Pancreas (tissue), 10 donors: ENCODE measurements around the gene WNK1. TPM values are rescaled to one million over a fixed set of nuclear protein-coding genes. Genes with fewer than 3 reads are reported as not detected.
A peak's percentile ranks its signal among the peaks of the same experiment; 100 is the strongest.
"Not testable (repeated sequence)": the region's sequence is repeated elsewhere in the genome, so short reads cannot be mapped to it uniquely, and the experiment has no call there.

Source experiments
- ATAC-seq, 4 donors: fragments of 200-7000 bp; cut with Tn5 transposase; one replicate each; pipeline versions ENCODE4 v1.8.0 to v1.9.1; 2020; ENCODE audit warnings: mild to moderate bottlenecking in 4 of 4, moderate library complexity in 4 of 4
- DNase-seq, 6 donors: peaks; one replicate each; pipeline ENCODE4 v3.0.0-alpha.2; 2020
- FAIRE-seq: peaks from 2 replicates; lab custom pipeline; 2012; peaks lifted over from hg19 to GRCh38; lab: Jason Lieb, UNC
- H3K27ac ChIP-seq, 4 donors: fragments of 200-600 bp; sonication (generic); 1 replicate in 3 of 4; 2 replicates in 1 of 4; pipeline versions ENCODE4 v1.5.0 to v1.8.0; 2020
- H3K27me3 ChIP-seq, 4 donors: fragments of 200-600 bp; one replicate each; pipeline ENCODE4 v1.8.0; 2021
- H3K36me3 ChIP-seq, 3 donors: fragments of 200-600 bp; sonication (generic) in 1 of 3; one replicate each; pipeline versions ENCODE4 v1.5.0 to v1.8.0; 2020 to 2021
- H3K4me1 ChIP-seq, 3 donors: fragments of 200-600 bp; one replicate each; pipeline ENCODE4 v1.8.0; 2021
- H3K4me3 ChIP-seq, 4 donors: fragments of 200-600 bp; sonication (generic) in 2 of 4; one replicate each; pipeline versions ENCODE4 v1.5.0 to v1.8.0; 2020 to 2021
- H3K9me3 ChIP-seq, 4 donors: fragments of 200-600 bp; one replicate each; pipeline ENCODE4 v1.8.0; 2021
- WGBS, 2 donors: extraction: QIAGEN DNeasy Blood & Tissue Kit; methylation state at CpG; one replicate each; pipeline ENCODE4 v1.1.7; 2013; 5-methylcytosine and 5-hydroxymethylcytosine counted together
- intact Hi-C, 3 donors: fragments of 100-400 bp; cut with DNase I; formaldehyde crosslinking; loops; one replicate each; pipeline versions ENCODE4 v1.11.1 to v1.14.2; 2022
- polyA plus RNA-seq, 2 donors: library from polyadenylated mRNA; stranded (reverse); fragments of 200-250 nt; gene quantifications; one replicate each; pipeline ENCODE4 v1.2.3, GENCODE V29; 2013
- total RNA-seq, 6 donors: library from RNA; stranded (reverse); fragmentation: NEBNext Ultra II Directional in 4 of 6; extraction: Animal tissue kit (Norgen Biotek cat#: 25700) in 4 of 6; gene quantifications; one replicate each; pipeline versions ENCODE4 v1.2.1 to v1.2.4, GENCODE V29; 2021 to 2023
- TF ChIP-seq, protein P1 (sequence below), 4 donors: fragments of 200-600 bp; sonication (generic) in 3 of 4; IDR thresholded peaks; one replicate each; pipeline versions ENCODE4 v1.5.0 to v1.8.0; 2021; ENCODE audit warnings: antibody characterized with exemption in 4 of 4
- donor health status: healthy with polysubstance abuse.
- donor health status: DM: no; HTN: no; CAD: no; lungs with moderate emphysema.
- donor health status: DM: no; HTN: no; CAD: no.
- donor health status: control.
- donor health status: control.
- donor health status: Bipolar disorder and iron deficiency.
- donor health status: DM: yes; HTN: yes; CAD: no.
- donor health status: DM: no; HTN: no; CAD: no.
- donor health status: DM: no; HTN: no; CAD: no.
- donor health status: DM: yes; HTN: yes; CAD: no.

The WNK1 gene
- total and polyA plus RNA-seq, 8 donors: 10.9 to 73.9 (median 39.6) TPM

DNA sequence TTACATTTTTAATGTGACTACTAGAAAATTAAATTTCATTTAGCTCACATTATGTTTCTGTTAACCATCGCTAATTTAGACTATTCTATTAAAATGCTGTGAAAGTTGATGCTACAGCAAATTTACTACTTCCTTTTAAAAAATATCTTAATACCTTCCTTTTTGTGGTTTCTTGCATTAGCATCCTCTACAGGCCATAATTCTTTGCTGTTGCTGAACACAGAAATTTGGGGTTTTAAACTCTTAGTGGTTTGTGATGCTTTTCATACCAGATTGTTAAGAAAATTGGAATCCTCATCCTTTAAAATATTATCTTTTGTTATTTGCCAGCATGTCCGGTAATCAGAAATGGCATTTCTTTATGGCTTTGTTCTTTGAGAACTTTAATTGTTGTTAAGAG, 18.1 kb downstream of the WNK1 start:
- intact Hi-C loops: no loop called here
- DNase-seq (no peak), FAIRE-seq (peak; percentile 59), ATAC-seq (no peak)
- TF ChIP-seq, protein P1, sequence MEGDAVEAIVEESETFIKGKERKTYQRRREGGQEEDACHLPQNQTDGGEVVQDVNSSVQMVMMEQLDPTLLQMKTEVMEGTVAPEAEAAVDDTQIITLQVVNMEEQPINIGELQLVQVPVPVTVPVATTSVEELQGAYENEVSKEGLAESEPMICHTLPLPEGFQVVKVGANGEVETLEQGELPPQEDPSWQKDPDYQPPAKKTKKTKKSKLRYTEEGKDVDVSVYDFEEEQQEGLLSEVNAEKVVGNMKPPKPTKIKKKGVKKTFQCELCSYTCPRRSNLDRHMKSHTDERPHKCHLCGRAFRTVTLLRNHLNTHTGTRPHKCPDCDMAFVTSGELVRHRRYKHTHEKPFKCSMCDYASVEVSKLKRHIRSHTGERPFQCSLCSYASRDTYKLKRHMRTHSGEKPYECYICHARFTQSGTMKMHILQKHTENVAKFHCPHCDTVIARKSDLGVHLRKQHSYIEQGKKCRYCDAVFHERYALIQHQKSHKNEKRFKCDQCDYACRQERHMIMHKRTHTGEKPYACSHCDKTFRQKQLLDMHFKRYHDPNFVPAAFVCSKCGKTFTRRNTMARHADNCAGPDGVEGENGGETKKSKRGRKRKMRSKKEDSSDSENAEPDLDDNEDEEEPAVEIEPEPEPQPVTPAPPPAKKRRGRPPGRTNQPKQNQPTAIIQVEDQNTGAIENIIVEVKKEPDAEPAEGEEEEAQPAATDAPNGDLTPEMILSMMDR (IDR thresholded peaks at IDR 0.05): no peak
- H3K36me3 ChIP-seq: no peaks in the 10 kb centered on the region
- H3K4me3 ChIP-seq: no peak overlapping the region
- H3K9me3 ChIP-seq: no peaks in the 10 kb centered on the region
- H3K27ac ChIP-seq: no peak overlapping the region
- H3K27me3 ChIP-seq: no peaks in the 10 kb centered on the region
- 82 to 88% methylated on average over 2 of the region's 2 CpGs for WGBS, 2 donors
- peaks cover 7 to 20% (median 17%) of the 10 kb centered on the region in 3 donors for H3K4me1 ChIP-seq

DNA sequence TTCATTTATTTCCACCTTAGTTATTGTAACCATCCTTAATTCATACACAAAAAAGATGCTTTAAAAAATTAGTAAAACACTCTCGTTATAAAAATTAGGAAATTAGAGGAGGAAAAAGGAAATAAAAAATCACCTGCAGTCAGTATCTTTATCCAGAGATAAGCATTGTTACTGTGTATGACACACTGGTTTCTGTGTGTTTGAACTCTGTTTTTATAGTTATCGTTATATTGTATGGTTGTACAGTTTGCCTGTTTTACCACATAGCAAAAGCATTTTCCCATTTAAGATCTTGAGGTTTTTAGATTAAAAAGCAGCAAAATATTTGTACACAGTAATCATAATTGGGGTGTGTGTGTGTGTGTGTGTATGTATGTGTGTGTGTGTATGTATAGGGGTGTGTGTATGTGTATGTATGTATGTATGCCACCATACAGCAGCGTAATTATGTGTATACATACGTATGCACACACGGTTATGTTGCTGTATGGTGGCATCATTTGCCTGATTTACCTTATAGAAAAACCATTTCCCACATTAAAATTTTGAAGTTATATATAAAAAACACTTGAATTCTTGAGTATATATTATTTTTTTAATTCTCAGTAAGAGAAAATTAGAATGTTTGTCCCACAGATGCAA, 19.8 kb downstream of the WNK1 start:
- FAIRE-seq (no peak), DNase-seq (no peak), ATAC-seq (no peak)
- TF ChIP-seq, protein P1 (IDR thresholded peaks at IDR 0.05): no peak
- Histone ChIP-seq H3K9me3 (no peaks in the 10 kb centered on the region), H3K27ac (no peak overlapping the region), H3K27me3 (no peaks in the 10 kb centered on the region), H3K4me3 (no peak overlapping the region), H3K36me3 (no peaks in the 10 kb centered on the region), H3K4me1 (peaks cover 7 to 20% (median 17%) of the 10 kb centered on the region in 3 donors)
- intact Hi-C loops: no loop called here
- 73 to 75% methylated on average over 5 of the region's 5 CpGs for WGBS, 2 donors

DNA sequence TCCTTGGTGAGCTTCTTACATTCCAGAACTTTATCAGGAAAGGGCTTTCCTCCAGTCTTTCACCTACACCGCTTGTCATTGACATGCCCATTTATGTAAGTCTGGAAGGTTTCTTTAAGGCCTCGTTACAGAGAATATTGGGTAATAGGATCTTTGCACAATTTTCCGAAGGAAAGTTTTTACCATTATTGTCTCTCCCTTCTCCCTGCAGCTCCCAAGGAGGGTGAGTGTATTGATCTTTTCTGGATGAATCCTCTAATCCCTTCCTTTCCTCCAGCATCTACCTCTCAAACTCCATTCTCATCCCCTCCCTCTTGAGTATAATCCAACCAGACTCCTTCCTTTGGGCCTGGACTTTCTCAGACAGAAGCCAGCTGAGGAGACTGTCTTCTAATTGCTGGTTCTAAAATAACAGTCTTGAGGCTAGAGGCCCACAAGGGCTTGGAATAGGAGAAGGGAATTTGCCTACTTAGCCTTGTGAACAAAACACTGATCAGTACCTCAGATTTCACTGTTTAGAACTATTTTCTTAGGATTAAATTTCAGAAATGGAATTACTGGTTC, 21.8 kb downstream of the WNK1 start:
- no peak overlapping the region for H3K4me3 ChIP-seq
- H3K27me3 ChIP-seq: no peaks in the 10 kb centered on the region
- H3K9me3 ChIP-seq: no peaks in the 10 kb centered on the region
- no peak for FAIRE-seq
- WGBS, 2 donors: 47 to 54% methylated on average over 3 of the region's 3 CpGs
- no peak for DNase-seq
- no peaks in the 10 kb centered on the region for H3K36me3 ChIP-seq
- H3K4me1 ChIP-seq: peaks cover 7 to 40% (median 23%) of the 10 kb centered on the region in 3 donors
- intact Hi-C loops: no loop called here
- ATAC-seq: peak in 2 of 4 donors; percentile 15 to 27
- TF ChIP-seq, protein P1 (IDR thresholded peaks at IDR 0.05): no peak
- H3K27ac ChIP-seq: no peak overlapping the region

DNA sequence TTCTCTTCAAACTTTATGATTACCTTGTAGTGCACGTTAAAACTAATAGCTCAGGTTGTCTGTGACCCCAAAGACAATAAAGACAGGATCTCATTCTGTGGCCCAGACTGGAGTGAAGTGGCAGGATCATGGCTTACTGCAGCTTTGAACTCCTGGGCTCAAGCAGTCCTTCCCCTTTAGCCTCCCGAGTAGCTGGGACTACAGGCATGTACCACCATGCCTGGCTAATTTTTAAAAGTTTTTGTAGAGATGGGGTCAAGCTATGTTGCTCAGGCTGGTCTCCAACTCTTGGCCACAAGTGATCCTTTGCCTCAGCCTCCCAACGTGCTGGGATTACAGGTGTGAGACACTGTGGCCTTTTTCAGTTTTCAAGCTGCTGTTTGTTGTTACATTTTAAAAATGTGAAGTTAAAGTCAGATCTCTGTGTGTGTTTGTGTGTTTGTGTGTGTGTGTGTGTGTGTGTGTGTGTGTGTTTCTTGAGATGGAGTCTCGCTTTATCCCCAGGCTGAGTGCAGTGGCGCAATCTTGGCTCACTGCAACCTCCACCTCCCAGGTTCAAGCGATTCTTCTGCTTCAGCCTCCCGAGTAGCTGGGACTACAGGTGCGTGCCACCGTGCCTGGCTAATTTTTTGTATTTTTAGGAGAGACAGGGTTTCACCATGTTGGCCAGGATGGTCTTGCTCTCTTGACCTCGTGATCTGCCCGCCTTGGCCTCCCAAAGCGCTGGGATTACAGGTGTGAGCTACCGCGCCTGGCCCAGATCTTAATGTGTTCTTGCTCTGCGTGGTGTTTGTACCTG, 23.8 kb downstream of the WNK1 start:
- H3K27me3 ChIP-seq, DNase-seq, intact Hi-C loops, ATAC-seq, H3K9me3 ChIP-seq, H3K36me3 ChIP-seq, H3K4me3 ChIP-seq, H3K27ac ChIP-seq, FAIRE-seq: not testable (repeated sequence)
- WGBS, 2 donors: 93 to 94% methylated on average over 15 of the region's 15 CpGs
- H3K4me1 ChIP-seq: peaks cover 22 to 59% (median 42%) of the 10 kb centered on the region in 3 donors

DNA sequence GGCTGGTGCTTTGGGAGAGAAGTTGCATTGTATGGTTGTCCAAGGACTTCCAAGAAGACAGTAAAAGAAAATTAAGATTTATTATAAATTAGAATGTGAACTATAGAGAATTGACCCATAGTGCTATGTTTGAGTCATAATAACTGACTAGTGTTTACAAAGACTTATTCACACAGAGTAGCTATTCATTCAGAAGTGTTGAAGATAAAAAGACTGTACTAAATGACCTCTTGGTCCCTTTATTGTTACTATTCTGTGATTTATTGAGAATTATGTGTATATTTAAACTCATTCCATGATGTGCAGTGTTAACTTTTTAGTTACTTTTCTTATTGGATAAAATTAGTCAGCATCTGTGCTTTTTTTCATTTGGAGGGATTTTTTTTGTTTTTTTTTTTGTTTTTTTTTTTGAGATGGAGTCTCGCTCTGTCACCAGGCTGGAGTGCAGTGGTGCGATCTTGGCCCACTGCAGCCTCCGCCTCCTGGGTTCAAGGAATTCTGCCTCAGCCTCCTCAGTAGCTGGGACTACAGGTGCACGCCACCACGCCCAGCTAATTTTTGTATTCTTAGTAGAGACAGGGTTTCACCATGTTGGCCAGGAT, 24.5 kb downstream of the WNK1 start:
- H3K4me3 ChIP-seq, H3K27me3 ChIP-seq, H3K36me3 ChIP-seq, H3K9me3 ChIP-seq, intact Hi-C loops, DNase-seq, FAIRE-seq, H3K27ac ChIP-seq: not testable (repeated sequence)
- H3K4me1 ChIP-seq: peaks cover 22 to 60% (median 44%) of the 10 kb centered on the region in 3 donors
- WGBS, 2 donors: 99 to 100% methylated on average over 5 of the region's 5 CpGs
- ATAC-seq: peak in 1 of 4 donors; percentile 50
